HG03045 (cell line): ENCODE data around the gene MAP4K3.

Experiments
- ATAC-seq: cut with Tn5 transposase; IDR thresholded peaks from one replicate; pipeline ENCODE4 v1.9.1; 2021; ENCODE audit warnings: mild to moderate bottlenecking, moderate library complexity; ENCODE audit not compliant: unreplicated experiment

MAP4K3 gene

DNA sequence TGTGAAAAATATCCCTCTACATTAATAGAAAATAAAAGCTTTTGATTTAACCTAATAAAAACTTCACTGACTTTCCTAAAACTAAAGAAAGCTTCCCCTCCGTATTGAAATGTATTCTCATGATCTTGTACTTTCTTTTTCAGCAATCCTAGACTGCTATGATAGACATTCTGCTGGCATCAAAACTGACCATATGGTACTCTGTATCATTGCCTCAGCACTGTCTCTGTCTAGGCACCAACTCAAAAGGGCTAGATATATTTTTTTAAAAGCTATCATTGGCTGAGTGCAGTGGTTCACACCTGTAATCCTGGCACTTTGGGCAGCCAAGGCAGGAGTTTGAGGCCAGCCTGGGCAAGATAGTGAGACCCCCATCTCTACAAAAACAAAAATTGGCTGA, 226.2 kb downstream of the MAP4K3 start:
- ATAC-seq, result no peak

GRCh38 chr2:39203382-39203781, 233.7 kb downstream of the MAP4K3 start:
- ATAC-seq, result no peak

GRCh38 chr2:39202639-39203369, 234.3 kb downstream of the MAP4K3 start:
- ATAC-seq, result no peak
